HEK293 (cell line): ENCODE data around the gene APOL1.

ENCODE experiments used
- ZBTB48 ChIP-seq: fragments of 450-650 bp; formaldehyde crosslinking; IDR thresholded peaks from 2 replicates; pipeline ENCODE4 v1.5.1; 2016; ENCODE audit warnings: missing biosample characterization, missing genetic modification characterization
- ZNF521 ChIP-seq: fragments of 450-650 bp; formaldehyde crosslinking; IDR thresholded peaks from 2 replicates; pipeline ENCODE4 v1.5.1; 2017; ENCODE audit warnings: missing biosample characterization, mild to moderate bottlenecking, missing genetic modification characterization

- TF ChIP-seq ZBTB48 (tag by site-specific recombination) (no peak), ZNF521 (tag by site-specific recombination) (no peak)
These were observed 8.2 kb upstream of the APOL1 start for GRCh38 chr22:36244522-36245391.
